GF-D8 (cell line): ENCODE data around the gene SLC24A3.

Source experiments
- DNase-seq: peaks from one replicate; lab custom pipeline; 2025; lab: John Stamatoyannopoulos, UW

SLC24A3 gene

DNA sequence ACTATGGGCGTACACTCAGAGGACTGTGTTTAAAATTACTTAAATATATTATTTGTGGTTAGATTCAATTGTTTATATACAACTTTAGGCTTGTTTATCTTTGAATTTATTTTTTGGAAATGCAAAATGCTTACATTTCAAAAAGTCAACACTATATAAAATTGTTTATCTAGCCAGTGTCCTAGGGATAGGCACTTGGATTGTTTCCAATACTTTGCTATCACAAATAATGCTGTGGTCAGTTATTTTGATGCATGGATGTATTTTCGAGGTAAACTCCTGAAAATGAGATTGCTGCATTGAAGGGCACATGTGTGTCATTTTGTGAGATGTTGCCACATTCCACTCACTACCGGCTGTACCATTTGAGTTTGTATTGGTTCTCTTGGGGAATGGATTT is 213.9 kb downstream of the SLC24A3 start:
- no peak for DNase-seq

DNA sequence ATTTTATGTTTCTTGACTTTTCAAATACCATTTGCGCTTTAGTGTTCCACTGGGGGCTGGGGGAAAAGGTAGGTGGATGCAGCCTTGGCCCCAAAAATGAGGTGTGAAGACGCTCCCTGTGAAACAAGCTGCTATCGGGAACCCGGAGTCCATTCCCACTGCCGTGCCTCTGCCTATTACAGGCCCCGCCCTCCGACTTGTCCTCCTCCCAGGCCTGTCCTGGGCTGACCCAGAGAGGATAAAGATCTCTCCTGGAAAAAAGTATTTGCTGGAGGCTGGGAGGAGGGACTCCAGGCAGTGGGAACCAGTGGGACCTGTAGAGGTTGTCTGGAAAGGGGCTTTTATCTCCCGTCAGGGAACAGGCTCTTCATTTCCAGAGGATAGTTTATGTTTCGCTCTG is 215.0 kb downstream of the SLC24A3 start:
- DNase-seq, result no peak

DNA sequence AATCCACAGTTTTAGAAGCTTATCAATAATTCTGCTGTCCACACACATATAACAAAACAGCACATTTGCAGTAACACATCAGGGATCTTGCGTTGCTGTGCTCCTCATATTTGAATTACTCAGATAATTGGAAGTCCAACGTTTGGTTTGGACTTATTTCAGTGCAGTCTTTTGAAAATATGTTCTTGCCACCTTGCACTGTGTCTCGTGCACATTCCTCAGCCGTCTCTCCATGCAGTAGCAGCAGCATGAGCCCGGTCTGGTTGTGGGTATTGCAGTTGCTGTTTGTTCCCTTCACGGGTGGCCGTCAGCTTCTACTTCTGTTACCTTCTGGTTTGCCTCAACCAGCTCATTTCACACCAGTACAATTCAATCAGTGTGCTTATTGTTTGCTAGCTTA is 215.5 kb downstream of the SLC24A3 start:
- DNase-seq, result no peak

DNA sequence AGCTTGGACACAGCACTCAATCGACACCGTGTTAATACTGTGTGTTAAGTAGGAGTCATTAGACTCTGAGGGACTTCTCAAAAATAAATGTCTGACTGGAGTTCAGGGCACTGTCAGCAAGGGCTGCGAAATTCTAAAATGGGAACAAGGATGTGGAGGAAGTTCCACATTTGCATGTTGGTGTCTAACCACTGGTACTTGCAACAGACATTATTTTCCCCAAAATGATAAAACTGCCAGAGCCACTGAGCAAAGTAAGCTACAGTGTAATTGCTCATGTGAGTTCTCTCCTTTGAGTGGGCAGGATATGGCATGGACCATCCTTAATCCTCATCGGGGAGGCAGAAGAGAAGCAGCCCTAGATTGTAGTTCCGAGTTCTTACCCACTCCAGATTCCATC is 215.9 kb downstream of the SLC24A3 start:
- DNase-seq, result no peak

DNA sequence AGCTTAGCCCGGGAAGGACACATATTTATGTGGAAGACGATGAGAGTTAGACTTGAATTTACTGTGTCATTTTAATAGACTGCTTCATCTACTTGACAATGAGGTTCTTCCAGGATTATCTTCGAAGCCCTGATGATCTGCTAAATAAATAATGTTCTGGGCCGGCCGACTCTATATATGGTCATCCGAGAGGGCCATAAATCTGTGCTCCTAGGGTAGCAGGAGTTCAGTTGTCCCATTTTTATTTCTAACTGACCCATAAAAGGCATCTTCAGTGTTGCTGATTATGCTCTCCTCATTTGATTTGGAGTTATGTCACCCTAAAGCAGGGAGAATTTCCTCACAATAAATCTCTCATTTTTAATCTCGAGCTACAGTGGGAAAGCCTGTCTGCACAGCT is 217.1 kb downstream of the SLC24A3 start:
- no peak for DNase-seq

DNA sequence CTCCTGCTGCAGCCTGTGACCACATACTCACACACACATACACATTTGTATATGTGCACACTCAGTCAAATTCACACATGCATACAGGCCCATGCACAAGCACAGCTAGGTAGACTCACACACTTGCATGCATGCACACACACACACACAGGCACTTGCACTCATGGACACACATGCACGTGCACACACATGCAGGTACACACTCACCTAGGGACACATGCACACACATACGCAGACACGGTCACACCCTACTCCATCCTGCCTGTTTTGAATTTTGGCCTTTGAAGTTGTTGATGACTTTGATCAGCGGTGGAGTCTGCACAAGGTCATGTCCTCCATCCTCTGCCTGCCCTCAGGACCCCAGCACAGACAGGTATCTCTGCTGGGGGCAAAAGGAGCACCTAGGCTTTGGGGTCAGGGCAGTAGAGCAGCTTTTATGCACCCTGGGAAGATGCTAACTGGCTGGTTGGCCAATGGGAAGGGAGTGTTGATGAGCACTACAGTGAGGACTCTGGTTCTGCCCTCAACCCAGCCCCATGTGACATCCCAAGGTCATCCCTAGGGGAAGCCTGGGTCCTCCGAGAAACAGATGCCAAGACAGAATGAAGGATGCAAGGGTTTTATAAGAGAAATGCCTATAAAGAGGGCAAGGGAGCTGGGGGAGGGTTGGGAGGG is 218.3 kb downstream of the SLC24A3 start:
- DNase-seq, result no peak

DNA sequence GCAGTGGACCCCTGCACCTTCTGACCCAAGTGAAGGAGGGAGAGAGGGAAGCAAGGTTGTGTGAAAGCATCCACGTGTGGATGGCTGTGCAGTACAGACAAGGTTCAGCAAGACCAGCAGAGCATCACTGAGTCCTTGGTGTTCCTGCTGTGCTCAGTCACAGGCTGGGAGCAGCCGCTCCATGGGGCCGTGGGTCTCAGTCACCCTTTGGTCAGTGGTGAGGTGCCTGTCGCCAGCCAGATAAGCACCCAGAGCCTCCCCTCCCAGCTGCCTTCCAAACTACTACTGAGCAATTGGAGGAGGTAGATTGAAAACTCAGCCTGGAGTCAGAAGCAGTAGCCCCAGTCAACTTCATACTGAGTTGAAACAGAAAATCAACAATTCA is 218.9 kb downstream of the SLC24A3 start:
- no peak for DNase-seq

DNA sequence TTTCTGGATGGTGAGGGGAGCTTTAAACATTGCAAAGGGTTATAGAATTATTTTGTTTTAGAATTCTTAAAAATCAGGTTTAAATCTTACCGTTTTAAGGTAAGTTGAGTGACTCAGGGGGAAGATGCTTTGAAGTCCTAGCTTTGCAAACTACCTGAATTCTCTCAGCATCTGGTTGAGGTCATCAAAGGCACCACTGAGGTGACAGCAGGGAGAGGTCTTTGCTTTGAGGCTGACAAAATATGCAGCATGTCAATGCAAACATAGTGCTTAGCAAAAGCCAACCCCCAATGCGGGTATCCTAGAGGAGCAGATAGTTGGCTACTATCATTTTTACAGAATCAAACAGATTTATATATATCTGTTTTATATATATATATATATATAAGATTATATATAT is 219.5 kb downstream of the SLC24A3 start:
- no peak for DNase-seq

DNA sequence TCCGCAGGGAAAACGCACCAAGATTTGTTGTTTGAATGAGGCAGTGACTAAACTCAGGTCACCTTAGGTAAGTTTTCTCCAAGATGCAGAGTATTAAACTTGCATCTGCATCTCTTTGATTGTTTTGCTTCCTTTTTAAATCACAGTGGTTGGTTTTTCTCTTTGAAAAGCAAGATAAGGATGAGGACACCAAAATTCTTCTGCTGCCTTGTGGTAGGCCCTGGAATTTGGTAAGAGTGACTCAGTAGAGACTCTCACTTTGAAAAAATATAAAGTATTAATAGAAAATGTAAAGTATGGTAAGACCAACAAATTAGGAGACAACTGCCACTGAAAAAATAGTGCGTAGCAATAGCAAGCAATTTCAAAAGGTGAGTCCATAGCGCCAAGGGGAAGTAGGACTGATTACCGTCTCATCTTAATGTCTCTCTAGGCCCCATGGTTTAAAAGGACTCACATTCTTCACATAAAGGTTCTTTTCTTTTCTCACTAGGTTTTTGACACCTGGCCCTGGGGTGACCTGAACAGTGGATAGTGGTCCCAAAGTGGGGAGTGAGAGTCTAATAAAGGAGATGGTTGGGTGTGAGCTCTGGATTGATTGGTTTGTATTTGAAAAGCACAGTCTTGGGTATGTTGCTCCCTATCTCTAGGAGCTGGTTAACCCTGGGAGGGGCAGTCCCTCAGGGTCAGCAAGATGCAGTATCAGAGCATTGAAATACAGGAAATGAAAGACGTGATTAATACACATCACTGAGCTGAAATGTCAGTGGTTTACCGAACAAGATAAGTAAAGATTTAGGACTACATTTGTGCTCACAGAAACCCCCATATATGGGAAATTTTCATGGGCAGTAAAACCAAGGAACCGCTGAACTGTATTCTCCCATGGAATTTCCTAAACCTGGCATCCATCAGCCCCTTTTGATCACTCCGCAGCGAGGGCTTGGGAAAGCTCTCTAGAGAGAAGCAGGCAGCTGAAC is 221.2 kb downstream of the SLC24A3 start:
- no peak for DNase-seq

DNA sequence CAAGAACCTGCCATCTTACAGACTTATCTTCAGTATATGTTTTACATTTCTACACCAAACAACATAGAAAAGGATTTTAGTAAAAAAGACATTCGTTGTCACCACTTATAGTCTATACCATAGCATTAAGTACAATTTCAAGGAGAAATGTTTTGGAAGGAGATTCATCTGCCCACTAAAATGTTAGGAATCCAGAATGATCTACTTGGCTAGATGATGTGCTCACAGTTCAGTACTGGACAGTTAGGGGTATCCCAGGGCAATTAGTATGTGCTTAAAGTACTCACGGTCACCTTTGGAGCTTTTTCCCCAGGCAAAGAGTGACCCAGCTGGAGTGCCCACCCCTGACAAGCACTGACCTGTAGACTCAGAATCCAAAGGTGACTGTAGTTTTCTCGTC is 222.9 kb downstream of the SLC24A3 start:
- no peak for DNase-seq

DNA sequence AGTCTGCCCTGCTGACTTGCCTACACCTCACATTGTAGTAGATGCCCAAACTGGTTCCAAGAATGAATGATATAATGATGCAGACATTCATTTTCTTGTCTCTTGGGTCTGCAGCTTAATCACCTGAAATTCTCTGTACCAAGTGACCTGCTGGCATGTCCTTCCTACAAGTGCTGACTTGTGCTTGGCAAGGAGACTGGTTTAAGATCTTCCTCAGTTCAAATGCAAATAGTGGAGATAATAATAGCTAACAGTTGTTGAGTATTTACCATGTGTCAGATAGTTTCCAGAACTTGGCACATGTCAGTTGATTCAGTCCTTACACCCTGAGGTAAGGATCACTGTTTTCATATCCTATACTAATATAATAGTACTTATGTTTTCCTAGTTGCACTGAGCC is 223.4 kb downstream of the SLC24A3 start:
- no peak for DNase-seq

DNA sequence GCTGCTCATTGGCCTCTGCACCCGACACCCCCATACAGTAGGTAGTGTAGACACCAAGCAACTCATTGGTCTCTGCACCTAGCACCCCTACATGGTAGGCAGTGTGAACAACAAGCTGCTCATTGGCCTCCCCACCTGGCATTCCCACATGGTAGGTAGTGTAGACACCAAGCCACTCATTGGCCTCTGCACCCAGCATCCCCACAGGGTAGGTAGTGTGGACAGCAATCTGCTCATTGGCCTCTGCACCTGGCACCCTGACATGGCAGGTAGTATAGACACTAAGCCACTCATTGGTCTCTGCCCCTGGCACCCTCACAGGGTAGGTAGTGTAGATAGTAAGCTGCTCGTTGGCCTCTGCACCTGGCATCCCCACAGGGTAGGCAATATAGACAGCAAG is 226.0 kb downstream of the SLC24A3 start:
- DNase-seq, result no peak

DNA sequence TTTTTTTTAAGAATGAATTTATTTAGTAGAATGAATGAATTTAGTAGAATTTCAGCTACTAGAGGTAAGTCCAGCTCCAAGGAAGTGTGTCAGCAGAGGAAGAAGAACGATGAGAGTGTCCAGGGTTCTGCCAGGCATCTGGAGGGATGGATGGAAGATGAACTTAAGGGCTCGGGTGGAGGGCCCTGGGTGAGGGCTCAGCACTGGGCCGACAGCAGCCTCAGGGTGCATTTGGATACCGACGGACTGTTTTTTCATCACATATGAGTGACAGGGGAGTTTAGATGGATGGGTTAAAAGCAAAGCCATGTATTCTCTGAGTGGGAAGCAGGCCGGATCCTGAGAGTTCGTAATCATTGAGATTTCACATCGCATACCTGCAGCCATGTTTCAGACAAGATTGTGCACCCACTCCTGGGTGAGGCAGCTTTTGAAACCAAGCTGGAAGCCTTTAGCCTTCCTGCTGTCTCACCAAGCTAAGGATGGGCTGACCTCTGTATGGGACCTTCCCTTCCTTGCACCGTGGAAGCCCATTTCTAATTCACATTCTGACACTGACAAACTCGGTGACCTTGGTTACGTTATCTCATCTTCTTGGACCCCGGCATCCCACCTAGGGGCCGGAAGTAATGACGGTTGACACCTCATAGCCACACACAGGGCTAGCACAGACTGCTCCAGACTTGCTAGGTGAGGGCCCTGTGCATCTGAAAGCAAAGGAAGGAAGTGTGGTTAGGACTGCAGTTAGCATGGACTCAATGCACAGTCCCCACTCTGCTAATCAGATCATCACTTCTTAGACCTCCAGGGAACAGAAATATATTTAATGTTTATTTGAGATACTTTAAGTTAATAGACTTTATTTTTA is 228.5 kb downstream of the SLC24A3 start:
- DNase-seq, result no peak

DNA sequence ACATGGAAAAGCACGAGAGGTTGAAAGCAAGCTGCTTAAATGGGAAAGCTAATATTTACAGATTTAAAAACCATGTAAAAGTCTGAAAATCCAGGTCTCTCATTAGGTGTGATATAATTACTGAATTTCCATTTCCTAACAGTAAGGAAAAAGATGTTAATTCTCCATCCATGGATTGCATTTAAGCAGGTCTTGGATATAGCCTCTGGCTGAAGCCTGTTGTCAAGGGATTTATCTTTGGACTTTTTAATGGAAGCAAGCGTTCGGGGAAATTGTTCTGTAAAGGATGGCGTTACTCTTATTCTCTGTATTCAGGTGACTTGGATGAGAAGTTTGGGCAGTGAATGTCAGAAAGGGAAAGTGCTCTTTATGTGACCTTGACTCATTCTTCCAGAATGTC is 233.8 kb downstream of the SLC24A3 start:
- DNase-seq, result no peak

DNA sequence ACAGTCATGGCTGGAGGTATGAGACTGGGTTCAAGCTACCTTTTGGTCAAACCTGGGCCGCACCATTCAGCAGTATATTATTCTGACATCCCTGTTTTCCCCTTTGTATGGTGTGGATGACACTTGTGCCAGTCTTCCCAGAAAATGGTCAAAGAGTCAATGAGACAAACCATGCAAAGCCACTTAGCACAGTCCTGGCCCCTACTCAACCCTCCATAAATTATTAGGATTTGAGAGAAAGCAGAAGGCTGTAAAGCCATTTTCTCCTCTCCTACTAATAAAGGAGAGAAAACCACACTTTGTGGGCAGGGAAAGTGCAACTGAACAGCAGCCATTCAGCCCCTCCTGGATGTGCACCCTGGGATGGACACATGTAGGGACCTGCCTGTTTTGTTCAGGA is 236.2 kb downstream of the SLC24A3 start:
- no peak for DNase-seq

DNA sequence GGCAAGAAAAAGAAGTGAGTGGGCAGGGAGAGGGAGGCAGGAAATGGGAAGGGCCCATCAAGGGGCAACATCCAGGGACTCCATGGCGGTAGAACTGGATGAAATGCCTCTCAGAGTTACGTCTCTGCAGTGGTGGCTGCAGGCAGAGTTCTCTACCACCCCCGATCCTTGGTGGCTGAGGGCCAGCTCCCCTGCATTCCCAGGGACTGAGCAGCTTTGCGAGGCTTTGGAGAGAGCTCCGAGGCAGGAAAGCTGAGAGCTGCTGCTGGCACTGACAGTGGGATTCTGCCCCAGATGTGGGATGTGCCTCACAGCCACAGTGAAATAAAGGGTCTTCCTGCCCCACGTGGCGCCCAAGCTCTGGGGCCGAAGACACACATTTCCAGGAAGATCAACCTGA is 236.6 kb downstream of the SLC24A3 start:
- no peak for DNase-seq

DNA sequence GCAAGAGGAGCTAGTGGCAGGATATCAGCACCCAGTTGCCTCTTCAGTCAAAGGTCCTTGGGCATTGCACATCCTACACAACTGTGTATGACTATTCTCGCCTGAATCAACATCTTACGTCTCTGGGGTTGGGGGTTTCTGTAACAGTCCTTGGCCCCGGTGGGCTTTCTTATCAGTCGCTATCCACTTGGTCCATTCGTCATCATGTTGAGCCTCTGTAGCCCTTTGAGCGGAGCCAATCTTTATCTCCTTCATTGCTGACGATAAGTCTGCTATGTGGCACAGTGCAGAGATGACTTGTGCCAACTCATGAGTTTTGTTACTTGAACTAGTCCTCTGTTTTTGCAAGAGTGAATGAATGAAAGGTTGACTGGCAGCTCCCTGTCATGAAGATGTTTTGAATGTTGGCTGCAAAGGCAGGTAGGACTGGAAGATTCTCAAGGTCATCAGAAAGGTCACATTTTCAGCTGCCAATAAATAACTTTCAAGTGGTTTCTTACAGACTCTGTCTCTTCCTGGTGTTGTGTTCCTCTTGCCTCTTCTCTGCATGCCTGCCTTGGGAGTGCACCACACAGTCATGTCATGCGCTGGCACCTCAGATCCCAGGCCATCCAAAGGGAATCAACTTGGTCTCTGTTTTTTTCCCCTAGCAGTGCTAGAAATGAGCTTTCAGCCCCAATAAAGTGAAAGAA is 238.9 kb downstream of the SLC24A3 start:
- DNase-seq, result no peak

DNA sequence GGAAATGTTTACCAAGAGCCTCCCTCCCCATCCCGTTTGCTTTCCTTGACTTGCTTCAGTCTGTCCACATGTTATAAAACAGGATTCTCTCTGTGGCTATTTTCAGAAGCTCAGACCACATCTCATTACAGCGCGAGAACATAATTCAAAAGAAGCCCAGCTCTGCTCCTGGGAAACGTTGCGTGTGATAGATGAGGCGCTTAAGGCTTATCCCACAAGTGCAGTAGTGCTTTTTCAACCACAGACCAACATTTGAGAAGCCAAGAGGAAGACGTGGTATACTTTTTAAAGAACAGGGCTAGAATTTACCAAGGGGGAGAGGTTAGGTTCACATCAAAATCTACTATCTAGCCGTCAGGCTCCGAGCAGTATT is 239.5 kb downstream of the SLC24A3 start:
- no peak for DNase-seq

DNA sequence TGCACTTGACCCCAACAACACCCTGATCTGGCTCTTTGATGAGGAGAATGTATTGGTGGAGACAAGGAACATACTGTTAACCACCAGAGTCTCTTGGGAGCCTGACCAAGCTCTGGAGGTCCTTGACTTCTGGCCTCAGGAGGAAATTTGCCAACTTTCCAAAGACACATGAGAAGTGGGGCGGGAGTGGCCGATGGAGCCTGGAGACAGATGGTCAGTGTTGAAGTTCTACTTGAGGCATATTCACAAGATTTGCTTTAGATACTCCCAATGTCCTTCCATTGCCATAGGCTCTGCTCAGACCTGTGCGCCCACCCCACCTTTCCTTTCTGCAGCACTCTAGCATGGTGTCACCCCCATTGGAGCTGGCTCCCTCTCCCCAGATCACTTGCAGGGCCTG is 241.0 kb downstream of the SLC24A3 start:
- DNase-seq, result no peak

DNA sequence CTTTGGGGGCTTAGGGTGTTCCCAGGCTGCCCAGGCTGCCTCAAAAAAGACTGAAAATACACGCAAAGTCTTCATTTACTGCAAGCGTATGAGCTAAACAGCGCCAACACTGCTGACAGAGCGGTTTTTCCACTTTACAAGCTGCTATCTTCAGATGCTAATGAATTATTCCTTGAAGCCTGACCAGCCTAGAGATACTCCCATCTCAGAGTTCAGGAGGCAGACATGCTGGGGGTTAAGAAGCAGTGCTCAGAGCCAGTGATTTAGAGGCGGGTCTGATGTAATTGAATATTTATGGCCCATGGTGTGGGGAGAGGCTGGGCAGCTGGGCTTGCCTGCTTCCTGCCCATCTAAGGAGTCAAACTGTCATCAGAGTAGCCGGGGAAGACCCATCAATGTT is 241.4 kb downstream of the SLC24A3 start:
- DNase-seq, result no peak

DNA sequence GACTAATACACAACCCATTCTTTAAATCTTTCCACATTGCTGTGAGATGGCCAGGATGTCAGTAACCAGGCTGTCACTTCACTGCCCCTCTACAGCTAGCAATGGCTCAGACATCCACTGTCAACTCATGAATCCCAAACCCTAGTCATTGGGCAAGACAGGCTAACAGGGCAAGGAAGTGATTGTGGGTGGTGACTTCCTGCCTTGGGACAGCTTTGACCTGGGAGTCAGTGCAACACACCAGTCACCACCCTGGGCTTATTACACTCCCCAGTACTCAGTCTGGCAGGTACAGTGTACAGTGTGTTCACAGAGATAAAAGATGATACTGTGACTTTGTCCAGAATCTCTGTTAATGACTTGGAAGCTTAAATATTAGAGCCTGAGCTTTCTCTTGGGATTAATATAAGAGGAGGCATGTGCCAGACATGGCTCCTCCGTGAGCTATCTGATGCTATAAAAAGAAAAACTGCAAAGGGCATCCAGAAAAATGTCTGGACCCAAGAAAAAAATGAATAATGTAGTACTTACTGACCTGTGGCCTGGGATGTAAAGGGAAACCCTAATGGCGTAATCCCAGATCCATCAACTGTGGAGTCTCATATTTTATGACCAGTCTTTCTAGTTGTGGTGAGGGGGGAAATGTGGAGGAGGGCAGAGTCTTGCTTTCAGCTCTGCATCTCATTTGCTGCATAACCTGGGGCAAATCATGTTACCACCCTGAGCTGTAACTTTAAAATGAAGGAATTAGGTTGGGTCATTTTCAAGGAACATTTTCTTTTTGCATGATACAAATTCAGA is 244.4 kb downstream of the SLC24A3 start:
- no peak for DNase-seq
